Stimulated activated CD8-positive, alpha-beta memory T cell treated with anti-CD3 and anti-CD28 coated beads, Interleukin-7, amount 100 ng/mL, for 24 hours (primary cell): Measurements from ENCODE around the gene PANX3.
"Not testable (repeated sequence)": the region's sequence is repeated elsewhere in the genome, so short reads cannot be mapped to it uniquely, and the experiment has no call there.

Experiments
- DNase-seq: peaks from one replicate; pipeline ENCODE4 v3.0.0-alpha.2; 2020; ENCODE audit warnings: low read depth

PANX3 gene

GRCh38 chr11:124611064-124611463, at the start of gene PANX3:
TSS of gene PANX3 (plus strand) at chr11:124611428. CDS start at chr11:124611557, 129 bp downstream.
- DNase-seq, result no peak

GRCh38 chr11:124569697-124570096, 41.5 kb upstream of the PANX3 start, which contains the start of gene OR8A1:
TSS of gene OR8A1 (plus strand) at chr11:124569997. CDS start at chr11:124570120, 123 bp downstream.
- no peak for DNase-seq

DNA sequence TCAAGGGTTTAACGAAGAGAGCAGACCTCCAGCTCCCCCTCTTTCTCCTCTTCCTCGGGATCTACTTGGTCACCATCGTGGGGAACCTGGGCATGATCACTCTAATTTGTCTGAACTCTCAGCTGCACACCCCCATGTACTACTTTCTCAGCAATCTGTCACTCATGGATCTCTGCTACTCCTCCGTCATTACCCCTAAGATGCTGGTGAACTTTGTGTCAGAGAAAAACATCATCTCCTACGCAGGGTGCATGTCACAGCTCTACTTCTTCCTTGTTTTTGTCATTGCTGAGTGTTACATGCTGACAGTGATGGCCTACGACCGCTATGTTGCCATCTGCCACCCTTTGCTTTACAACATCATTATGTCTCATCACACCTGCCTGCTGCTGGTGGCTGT, 41.1 kb upstream of the PANX3 start:
- no peak for DNase-seq

GRCh38 chr11:124577716-124578427, 33.4 kb upstream of the PANX3 start:
- no peak for DNase-seq

- DNase-seq, result no peak
These were observed 32.5 kb upstream of the PANX3 start for GRCh38 chr11:124578761-124579160.

DNA sequence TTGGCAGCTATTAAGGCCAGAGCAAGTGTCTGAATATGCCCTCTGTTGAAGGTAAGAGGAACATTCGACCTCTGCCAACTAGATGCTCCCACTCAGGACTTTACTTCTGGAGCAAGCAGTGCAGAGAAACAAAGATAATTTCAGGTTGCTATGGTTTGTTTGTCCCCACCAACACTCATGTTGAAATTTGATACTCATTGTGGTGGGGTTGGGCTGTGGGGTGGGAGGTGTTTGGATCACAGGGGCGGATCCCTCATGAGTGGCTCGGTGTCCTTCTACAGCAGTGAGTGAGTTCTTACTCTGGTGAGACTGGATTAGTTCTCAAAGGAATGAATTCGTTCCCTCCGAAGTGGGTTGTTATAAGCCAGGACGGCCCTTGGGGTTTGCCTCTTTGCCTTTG, 29.4 kb upstream of the PANX3 start:
- no peak for DNase-seq

DNA sequence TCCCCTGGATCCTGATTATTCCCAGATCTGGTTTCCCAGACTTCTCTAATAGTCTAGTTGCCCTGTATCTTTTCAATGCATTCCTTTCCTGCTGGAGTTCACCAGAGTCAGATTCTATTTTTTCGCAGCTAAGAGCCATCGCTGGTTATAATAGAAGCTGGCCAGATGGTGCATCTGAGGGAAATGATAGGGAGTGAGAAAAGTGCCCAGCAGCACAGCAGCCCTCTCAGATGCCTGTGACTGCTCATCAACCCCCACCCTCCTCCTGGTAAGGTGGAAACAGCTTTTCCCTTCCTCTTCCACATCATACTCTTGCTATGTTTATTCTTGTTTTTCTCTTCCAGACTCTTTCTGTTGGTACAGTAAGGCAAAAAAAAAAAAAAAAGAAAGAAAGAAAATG, 28.7 kb upstream of the PANX3 start:
- no peak for DNase-seq

DNA sequence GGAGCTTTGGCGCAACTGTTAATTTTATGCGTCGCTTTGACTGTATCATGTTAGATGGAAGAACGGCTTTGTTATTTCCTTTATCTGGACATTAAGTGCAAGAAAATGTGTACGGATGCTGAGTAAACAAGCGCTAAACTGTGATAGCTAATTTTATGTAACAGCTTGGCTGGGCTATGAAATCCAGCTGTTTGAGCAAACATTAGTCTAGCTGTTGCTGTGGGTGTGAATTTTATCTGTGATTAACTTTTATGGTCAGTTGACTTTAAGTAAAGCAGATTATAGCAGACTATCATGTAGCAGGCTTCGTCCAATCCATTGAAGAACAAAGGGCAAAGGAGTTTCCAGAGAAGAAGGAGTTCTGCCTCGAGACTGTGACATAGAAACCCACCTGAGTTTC, 27.4 kb upstream of the PANX3 start:
- no peak for DNase-seq

GRCh38 chr11:124584681-124585372, 26.4 kb upstream of the PANX3 start:
- no peak for DNase-seq

- peak; percentile 13 for DNase-seq
These were observed 24.9 kb upstream of the PANX3 start for GRCh38 chr11:124586238-124586860.

DNA sequence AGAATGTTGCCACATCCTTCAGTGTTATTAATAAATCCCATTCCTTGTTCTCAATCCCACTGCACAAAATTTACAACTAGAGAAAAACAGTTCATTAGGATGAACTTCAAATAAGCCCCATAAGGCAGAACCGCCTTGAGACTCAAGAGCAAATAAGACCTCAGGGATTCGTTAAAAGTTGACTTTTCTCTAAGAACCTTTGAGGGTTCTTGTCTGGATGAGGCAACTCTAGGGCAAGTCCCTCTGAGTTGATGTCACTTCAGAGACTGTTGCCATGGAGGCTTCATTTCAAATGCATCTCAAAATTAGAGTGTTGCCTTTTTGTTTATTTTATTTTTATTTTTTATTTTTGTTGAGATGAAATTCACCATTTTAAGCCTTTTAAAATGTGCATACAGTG, 19.8 kb upstream of the PANX3 start:
- DNase-seq, result no peak

DNA sequence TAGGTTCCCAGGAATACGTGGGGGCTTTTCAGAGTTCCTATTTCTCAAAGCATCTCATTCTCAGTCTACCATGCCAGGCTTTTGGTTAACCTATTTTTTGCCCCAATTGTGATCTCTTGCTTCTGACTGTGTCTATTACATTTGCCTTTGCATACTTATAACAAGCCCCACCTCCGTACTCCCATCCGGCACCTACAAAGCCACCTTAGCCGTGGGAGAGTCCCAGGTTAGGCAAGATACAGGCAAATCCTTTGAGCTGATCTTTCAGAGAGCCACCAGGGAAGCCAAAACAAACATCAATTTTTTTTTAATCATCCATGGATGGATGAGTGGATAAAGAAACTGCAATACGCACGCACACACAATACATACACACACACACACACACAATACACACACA, 18.6 kb upstream of the PANX3 start:
- DNase-seq, result no peak

DNA sequence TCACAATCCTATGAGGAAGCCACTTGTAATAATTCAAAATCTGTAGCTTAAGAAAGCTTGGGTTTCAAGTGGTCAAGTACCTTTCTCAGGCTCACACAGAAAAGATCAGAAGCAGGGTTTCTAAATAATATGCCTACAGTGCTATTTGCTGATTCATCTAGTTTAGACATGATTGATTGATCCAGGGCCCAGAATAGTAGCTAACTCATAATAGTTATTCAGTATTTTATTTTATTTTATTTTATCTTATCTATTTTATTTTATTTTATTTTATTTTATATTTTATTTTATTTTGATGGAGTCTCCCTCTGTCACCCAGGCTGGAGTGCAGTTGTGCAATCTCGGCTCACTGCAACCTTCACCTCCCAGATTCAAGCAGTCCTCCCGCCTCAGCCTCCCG, 15.9 kb upstream of the PANX3 start:
- DNase-seq, result no peak

DNA sequence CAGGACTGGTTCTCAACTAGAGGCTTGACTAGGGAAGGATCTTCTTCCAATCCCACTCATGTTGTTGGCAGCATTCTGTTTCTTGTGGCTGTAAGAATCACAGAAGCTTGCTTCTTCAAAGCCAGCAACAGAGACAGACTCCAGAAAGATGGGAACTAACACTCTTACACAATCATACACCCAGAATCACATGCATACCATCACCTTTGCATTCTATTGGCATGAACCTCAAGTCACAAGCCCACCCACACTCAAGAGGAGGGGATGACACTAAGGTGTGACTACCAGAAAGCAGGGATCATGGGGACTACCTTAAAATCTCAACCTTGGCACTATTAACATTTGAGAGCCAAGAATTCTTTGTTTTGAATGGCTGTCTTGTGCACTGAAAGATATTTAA, 13.6 kb upstream of the PANX3 start:
- no peak for DNase-seq

- DNase-seq, result no peak
These were observed 10.5 kb upstream of the PANX3 start for GRCh38 chr11:124600621-124601320.

GRCh38 chr11:124602193-124602592, 9.0 kb upstream of the PANX3 start:
- no peak for DNase-seq

GRCh38 chr11:124602723-124603122, 8.5 kb upstream of the PANX3 start:
- not testable (repeated sequence) for DNase-seq

DNA sequence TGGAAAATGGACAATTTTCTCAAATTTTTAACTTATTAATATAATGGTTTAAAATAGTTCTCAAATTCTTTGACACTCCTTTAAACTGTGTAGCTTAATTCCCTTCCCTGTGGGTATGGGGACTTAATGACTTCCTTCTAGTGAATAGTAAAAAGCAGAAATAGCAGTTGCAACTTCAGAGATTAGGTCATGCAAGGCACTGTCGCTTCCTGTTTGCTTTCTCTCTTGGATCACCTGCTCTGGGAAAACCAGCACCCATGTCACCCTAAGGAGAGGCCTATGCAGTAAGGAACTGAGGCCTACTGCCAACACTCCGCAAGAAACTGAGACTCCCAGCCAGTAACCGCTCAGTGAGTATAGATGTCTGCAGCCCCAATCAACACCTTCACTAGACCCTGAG, 5.5 kb upstream of the PANX3 start:
- DNase-seq, result no peak

GRCh38 chr11:124608147-124608546, 3.1 kb upstream of the PANX3 start:
- no peak for DNase-seq

DNA sequence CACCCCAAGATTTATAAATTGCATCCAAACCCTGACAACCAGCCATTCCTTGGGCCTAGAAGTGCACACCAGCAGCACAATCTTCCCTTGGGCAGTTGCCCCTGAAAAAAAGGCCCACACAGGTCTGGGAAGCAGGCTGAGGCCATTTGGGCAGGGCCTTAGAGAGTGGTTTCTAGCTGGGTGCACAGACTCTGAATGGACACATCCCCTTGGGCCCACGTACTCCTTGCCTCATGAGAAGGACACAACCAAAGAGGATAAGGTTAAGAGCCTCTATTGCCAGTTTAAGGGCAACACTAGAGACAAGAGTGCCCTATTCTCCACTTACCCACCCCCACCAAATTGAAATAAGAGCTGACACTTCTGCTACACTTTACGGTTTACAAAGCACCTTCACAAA, 933 bp upstream of the PANX3 start:
- no peak for DNase-seq

DNA sequence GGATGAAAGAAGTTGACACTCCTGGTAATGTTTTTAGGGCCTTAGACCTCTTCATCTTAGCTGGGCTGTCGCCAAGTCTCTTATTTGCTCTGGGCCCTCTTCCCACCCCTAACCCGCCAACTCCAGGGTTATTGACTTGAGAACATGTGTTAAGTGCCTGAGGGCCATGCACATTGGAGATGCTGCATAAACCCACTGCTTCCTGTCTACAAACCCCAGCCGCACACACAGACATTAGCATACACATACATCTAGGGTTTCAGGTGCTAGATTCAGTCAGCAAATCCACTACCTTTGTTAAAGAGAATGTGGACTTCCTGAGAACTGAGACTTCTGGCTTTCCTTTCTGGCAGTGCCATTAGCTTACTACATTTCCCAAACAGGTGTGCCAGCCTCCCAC, 817 bp downstream of the PANX3 start:
- DNase-seq, result no peak

DNA sequence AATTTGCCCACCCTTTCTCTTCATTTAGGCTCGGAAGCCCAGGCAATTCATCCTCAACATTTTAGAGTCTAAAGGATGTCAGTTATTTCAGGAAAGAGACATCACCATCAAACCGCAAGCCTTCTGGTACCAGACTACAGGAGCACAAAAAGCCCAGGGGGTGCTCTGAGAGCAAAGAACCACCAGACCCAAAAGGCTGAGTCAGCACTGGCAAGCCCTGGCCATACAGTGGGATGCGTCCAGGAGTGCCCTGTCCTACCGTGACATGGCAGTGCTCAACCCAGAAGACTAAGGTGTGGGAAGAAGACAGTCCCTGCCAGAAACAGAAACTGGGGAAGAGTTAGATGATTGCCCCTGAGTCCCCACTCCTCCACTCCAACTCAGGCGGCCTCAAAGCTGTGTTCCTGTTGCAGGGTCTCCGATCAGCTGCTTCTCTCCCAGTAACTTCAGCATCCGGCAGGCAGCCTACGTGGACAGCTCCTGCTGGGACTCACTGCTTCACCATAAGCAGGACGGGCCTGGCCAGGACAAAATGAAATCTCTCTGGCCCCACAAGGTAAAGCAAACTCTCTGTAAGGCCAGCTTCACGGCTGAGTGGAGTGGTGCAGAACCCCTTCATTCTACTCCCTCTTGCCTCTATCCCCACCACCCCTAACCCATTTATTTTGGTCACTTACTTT, 1.5 kb downstream of the PANX3 start:
- no peak for DNase-seq
